Fibroblast of skin of left biceps (primary cell): ENCODE results near the gene TRIM10.

Experiments used
- DNase-seq, 2 experiments: peaks; one replicate each; pipeline ENCODE4 v3.0.0-alpha.2; 2013; ENCODE audit warnings: low read depth in 2 of 2

TRIM10 gene, protein sequence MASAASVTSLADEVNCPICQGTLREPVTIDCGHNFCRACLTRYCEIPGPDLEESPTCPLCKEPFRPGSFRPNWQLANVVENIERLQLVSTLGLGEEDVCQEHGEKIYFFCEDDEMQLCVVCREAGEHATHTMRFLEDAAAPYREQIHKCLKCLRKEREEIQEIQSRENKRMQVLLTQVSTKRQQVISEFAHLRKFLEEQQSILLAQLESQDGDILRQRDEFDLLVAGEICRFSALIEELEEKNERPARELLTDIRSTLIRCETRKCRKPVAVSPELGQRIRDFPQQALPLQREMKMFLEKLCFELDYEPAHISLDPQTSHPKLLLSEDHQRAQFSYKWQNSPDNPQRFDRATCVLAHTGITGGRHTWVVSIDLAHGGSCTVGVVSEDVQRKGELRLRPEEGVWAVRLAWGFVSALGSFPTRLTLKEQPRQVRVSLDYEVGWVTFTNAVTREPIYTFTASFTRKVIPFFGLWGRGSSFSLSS

DNA sequence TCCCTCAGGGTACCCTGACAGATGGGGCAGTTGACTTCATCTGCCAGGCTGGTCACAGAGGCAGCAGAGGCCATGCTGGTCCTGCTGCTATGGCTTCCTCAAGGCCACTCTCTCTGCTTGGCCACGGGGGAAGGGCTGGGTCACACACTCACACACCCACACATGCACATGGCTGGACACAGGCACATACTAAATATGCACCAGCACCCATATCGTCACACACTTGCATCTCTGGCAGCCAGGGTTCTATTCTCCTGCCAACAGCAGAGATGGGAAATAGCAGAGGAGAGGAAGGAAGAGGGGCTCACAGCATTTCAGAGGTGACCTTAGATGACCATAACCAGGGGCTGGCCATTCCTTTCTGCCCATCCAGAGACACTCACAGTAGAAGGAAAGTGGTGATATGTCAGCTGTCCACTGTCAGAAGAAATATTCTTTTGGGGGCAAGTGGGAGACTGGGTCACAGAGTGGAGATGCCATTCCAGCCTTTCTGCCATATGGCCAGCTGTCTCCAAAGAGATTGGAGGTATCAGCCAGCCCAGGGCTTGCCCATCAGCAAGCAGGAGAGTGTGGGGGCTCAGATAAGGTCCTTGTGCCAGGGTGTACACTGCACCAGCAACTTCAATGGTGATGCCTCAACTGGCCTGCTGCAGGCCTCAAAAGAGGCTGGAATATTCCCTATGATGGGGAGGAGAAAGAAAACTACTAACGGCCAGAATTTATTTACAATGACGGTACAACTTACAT is at the start of gene TRIM10:
Gene TRIM10 (minus strand): TSS at position 427 of the 747 bp plus-strand sequence. CDS start 353 bp downstream, at position 74.
- no peak for DNase-seq

DNA sequence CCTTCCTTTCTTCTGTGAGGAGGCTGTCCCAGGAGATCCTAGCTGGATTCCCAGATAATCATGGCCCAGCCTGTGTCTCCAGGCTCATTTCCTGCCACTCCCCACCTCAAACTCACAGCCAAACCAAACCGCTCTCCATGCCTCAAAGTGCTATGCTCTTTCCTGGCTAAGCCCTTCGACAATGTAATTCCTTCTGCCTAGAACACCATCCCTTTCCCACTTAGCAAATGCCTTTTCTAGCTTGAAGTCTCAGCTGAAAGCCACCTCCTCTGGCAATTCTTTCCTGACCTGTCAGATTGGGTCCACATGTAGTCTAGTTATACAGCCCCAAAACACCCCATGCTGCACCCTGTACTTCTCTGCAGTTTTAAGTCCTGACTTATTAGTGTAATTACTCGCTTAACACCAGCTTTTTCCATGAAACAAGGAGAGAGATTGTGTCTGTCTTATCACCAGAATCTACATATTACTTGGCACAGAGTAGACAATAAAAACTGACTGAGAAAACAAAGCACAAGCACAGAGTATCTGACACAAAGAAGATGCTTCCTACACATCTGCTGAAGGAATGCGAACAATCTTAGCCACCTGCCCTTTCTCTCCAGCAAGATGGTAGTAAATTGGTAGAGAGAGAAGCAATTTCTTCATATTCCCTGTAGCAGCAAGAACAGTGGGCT is 46.7 kb upstream of the TRIM10 start:
- DNase-seq, result no peak

DNA sequence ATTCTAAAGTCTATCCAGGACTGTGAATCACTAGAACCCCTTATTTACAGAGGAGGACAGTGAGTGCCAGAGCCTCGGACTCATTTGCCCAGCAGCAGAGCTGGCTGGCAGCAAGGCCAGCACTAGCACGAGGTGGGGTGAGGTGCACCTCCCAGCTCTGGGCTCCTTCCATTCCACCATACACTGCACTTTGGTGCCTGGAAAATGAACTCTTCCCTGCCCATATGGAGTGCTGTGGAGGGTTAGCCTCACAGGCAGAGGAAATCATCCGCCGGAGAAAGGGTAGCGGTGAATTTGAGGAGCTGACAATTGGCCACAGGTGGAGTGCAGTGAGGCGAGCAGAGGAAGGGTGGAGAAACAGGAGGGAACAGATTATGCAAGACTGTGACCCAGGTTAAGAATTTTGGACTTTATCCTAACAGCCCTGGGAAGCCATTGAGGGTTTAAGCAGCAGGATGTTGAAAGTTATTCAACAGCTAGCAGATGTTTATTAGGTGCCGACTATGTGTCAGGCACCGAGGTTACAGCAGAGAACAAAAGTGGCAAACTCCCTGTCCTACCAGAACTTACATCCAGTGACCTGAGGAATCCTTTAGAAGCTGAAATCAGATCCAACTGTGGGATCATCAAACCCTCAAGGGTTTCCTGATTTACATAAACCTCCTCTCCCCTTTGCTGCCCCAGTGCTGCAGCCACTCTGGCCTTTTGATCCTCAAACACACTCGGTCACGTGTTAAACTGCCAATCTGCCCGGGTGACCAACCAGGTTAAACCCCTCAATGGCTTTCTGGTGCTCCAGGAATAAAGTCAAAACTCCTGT is 46.0 kb upstream of the TRIM10 start:
- no peak for DNase-seq

DNA sequence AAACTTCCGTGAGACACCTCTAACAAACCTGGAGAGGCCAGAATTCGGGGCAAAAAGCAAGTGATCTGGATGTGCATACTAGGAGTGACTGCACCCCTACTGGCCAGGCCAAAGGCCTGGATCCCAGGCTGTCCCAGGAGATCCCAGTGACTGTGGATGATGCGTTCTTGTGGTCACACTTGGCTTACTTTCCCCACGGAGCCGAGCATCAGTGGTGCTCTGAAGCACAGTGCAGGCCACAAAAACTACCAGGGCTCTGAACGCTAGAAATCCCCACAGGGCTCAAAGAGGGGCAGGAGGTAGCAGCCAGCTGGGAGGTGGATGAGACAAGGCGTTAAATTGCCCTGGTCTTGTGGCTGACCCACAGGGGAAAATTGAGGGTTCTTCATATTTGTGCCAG is 45.1 kb upstream of the TRIM10 start:
- no peak for DNase-seq

DNA sequence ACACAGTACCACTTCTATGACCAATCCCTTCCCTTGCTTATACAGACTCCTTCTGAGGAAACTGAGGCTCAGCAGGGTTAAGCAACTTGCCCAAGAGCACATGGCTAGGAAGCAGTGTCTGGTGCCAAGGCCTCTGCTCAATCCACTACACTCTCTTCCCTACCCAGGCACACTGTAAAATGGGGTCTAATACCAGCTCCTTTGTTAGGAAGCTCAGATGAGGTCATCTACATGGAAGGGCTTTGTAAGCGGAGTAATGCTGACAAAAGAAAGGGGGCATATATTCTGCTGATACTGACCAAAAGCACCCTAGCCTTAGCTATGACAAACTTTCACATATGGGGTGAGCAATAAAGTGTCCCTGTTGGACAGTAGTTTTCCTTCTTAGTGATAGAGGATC is 43.1 kb upstream of the TRIM10 start:
- no peak for DNase-seq

DNA sequence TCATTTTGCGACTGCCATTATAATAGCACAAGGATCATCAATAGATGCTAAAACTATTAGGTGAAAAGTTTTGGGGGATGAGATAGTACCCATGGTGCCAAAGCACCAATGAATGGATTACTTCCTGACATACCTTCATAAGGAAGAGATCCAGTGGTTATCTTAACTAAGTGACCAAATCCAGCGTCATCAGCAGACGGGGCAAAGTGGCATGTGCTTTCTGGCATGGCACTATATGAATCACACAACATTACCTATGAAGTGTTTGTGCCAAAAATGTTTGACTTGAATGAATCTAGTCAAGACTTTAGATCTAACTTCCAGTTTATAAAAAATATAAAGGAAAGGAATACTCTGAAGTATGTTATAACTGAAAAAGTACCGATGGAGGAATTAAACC is 41.4 kb upstream of the TRIM10 start:
- no peak for DNase-seq

DNA sequence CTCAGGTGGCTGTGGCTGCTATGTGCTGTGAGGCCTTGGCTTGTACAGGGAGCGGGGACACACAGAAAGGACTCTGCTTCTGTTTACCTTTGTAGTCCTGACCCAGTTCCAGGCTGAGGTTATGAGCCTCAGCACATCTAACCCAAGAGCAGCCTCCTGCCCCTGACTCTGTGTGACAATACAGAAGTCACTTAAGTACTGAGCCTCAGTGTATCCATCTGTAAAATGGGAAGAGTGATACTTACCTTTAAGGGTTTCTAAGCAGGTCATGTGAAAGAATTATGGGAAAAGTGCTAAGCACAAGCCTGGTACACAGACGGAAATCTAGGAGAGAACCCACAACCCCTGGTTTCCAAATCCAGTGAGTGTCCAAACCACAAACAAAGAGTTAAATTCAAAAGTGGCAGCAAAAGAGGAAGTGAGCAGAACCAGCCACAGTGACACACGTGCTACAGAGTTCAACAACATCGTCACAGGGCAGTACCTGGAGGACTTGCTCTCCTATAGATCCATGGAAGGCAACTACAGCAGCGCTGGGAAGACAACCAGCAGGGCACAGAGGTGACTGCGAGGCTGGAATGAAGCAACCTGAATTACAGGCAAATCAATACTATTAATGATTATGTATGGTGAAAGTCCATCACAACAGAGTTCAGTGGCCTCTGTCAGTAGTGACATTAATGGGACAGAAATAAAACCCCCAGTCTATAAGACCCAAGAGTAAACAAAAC is 39.7 kb upstream of the TRIM10 start:
- DNase-seq, result no peak

DNA sequence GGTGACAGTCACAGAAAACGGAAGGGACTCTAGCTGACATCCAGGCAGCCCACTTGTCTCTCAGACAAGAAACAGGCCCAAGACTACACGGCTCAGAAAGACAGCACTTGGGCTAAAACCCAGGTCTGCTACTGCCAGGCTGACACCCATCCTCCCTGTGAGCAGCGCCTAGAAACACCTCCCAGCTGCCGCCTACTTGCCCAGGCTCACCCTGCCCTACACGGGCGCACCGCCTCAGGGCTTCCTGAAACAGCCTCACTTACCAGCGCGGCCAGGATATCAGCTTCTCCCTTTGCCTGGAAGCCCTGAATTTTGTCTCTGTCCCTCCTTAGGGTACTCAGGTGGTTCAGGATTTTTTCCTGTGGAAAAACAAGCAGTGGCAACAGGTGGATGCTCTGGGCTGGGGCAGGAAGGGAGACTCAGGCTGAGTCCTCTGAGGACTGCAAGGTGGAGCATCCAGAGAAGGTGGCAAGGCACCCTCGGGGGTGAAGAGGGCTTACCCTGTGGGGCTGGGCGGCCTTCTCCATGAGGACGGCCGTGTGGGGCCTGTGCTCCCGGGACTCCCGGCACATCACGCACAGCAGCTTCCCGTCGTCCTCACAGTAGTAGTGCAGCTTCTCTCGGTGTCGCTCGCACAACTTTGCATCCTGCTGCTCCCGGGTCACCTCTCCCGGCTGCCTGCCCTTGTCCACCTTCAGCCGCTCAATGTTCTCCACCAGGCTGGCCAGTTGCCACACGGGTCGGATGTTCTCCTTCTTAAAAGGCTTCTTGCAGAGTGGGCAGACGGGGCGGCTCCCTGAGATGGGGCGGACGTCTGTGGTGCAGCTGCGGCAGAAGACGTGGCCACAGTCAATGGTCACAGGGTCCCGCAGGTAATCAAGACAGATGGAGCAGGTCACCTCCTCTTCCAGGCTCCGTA is 37.4 kb upstream of the TRIM10 start:
- DNase-seq, result no peak

DNA sequence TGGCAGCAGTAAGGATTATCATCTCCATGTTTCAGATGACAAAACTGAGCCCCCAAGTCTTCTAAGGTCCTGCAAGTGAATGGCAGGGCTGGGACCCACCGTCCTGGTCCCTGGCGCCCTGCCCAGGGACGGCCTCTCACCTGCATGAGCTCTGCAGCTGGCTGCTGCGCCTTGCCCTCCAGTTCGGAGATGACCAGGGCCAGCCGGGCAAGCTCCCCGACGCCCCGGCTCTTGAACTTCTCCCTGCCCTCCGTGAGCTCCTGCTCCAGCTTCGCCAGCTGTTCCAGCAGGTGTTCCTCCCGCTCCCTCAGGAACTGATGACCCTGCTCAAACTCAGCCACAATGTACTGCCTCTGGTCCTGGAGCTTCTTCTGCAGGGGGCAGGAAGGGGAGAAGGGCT is 35.4 kb upstream of the TRIM10 start:
- no peak for DNase-seq

DNA sequence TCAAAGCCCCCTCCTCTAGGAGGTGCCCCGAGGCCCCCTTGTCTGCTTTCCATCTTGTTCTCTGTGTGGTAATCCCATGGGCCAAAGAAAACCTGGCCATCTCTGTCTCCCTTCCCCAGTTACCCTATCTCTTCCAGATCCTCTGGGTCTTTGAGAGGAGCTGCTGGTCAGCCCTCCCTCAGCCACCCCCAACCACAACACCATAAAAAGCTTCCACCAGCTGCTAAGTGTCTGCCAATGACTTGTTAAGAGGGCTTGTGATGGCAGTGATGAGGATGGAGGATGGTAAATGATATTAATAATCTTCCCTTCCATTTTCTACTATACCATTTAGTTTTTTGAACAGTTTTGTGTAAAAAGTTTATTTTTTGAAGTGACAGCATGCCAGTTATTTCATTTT is 34.9 kb upstream of the TRIM10 start:
- DNase-seq, result no peak

DNA sequence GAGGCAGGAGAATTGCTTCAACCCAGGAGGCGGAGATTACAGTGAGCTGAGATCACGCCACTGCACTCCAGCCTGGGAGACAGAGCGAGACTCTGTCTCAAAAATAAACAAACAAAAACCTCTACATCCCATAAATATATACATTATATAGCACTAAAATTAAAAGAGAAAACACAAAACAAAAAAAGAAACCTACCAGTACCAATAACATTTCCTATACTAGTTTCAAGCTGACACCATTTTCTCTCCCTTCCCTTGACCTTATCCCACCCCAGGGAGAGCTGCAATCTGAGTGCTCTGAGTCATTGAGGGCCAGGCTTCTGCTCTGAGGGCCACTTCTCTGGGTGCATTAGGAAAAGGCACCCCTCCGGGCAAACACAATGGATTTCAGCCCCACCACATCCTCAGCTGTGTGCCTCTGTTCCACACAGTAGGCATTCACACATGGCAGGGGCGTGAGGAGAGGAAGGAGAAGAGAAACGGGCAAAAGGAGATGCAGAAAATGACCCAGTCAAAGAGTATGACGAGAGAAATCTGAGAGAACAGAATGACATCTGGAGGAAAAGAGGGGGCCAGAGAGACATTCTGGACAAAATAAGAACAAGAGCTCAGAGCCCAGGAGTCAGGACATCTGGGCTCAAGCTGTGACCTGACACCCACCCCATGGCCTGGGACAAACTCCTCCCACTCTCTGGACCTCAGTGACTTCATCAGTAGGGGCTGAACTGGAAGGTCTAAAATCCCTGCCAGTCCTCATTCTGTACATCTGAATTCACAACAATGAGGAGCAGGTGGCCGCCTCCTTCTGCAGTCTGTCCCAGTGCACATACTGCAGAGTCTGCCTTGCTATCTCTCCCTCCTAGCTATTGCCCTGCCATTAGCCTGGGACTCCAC is 34.0 kb upstream of the TRIM10 start:
- no peak for DNase-seq

DNA sequence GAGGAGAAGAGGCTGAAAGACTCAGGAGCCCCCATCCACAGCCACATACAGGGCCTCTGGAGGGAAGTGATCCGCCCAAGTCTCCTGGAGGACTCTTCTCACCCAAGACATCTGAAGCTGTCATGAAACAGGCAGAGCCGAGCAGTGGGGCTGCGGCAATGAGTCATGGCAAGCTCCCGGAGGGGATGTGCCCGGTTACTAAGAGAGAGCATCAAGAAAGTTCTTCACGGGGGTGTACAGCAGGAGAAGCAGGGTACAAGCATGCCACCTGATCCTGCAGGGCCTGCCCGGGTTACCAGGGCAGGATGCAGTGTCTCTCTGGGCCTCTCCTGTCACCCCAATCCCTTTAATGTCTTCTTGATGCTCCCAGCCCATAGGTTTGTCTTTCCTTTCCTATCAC is 31.1 kb upstream of the TRIM10 start:
- DNase-seq, result no peak

DNA sequence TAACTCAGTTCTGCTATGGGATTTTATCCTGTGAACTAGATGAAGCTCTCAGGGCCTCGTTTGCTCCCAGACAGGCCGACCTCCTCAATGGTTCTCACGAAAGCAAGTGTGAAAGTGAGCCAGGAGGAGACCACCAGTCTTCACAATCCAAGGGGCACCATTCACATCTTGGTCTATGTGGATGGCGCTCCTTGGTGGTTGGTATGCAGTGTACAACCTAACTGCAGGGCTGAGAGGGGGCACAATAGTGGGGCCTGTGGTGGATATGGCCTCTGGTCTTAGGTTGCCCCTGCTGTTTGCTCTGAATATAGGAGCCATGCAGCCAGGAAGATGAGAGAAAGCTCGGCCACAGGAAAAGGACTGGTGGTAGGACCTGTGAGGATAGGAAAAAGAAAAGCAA is 27.5 kb upstream of the TRIM10 start:
- DNase-seq, result no peak

DNA sequence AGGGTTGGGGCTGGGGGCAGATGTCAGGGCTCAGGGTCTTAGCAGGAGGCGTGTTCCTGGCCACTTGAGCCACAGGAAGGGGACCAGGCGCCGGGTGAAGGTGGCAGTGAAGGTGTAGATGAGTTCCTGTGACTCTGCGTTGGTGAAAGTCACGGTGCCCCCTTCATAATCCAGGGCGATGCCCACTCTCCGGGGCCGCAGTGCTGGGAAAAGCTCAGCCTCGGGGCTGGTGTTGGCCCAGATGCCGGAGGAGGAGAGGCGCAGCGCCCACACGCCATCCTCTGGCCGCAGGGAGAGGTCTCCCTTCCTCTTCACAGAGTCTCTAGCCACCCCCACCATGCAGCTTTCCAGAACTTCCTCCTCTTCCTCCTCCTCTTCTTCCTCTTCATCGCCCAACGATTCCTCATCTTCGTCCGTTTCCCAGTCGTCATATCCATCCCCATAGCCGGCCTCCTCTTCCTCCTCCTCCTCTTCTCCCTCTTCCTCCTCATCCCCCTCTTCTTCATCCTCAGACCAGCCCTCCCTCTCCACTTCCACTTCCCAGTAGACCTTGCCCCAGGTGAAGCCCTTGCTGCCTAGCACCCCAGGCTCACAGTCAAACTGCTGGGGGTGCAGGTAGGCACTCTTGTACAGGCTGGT is 25.0 kb upstream of the TRIM10 start:
- no peak for DNase-seq

DNA sequence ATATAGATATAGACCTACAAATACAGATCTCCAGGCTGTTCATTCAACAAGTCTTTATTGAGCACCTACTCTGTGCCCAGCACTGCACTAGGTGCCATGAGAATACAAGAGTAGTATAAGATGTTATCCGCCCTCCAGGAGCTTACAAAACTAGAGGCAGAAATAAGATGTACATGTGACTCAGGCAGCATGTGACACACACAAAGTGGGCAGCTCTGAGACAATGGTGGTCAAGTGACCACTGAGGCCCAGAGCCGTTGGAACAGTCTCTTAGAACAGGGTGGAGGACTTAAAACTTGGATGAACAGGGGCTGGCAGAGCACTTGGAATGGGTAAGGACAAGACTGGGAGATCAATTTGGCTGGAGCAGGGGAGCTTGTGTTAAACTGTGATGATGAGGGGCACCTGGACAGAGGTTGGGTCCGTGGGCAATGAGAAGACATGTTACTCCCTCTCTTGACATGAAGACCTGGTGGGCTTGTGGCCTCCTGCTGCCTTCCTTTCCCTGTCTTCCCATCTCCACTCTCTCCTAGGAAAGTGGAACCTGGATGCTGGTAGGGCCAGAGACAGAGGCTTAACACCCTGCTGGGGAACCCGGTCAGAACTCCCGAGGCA is 23.5 kb upstream of the TRIM10 start:
- DNase-seq, result no peak

DNA sequence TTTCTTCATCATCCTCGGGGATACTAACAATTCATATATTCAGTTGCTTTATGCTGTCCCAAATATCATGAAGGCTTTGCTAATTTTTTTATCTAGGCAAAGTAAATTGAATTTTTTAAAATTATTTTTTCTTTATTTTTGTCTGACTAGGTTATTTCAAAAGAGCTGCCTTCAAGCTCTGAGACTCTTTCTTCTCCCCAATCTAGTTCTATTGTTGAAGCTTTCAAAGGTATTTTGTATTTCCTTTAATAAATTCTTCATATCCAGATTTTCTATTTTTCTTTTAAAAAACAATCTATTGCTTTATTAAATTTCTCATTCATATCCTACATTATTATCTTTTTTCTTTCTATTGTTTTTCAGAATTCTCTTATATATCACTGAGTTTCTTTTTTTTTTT is 19.1 kb upstream of the TRIM10 start:
- no peak for DNase-seq

DNA sequence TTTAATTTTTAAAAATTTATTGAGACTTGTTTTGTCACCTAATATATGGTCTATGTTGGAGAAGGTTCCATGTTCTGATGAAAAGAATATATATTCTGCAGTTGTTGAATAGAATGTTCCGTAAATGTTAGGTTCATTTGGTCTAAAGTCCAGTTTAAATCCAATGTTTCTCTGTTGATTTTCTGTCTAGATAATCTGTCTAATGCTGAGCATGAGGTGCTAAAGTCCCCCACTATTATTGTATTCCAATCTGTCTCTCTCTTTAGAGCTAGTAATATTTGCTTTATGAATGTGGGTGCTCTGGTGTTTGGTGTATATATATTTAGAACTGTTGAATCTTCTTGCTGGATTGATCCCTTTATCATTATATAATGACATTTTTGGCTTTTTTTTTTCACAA is 17.8 kb upstream of the TRIM10 start:
- no peak for DNase-seq

DNA sequence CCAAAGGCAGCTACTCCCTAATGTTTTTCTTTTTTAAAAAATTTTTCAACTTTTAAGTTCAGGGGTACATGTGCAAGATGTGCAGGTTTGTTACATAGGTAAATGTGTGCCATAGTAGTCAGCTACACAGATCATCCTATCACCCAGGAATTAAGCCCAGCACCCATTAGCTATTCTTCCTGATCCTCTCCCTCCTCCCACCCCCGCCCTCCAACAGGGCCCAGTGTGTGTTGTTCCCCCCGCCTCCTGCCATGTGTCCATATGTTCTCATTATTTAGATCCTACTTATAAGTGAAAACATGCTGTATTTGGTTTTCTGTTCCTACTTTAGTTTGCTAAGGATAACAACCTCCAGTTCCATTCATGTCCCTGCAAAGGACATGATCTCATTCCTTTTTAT is 14.8 kb upstream of the TRIM10 start:
- DNase-seq, result no peak
